ENCODE data around the gene PLEKHD1. TPM values are rescaled to one million over a fixed set of nuclear protein-coding genes. Genes with fewer than 3 reads are reported as not detected.
A peak's percentile ranks its signal among the peaks of the same experiment; 100 is the strongest.

Gene PLEKHD1
- total RNA-seq, 1 experiment from 2014 or later = 0.37 TPM

GRCh38 chr14:69542311-69542710 is 57.8 kb downstream of the PLEKHD1 start:
- POLR2A ChIA-PET (ENCODE audit: low non-redundant PET) = no interaction called here
- Histone ChIP-seq H3K27me3 (replicated peaks; ENCODE audit: insufficient read depth, low read depth, low read length, poor library complexity) (peaks cover 8% of the 10 kb centered on the region), H3K27ac (ENCODE audit: low read depth, low read length, poor library complexity, severe bottlenecking) (no peak overlapping the region), H3K4me1 (ENCODE audit: insufficient read depth, low read length, poor library complexity, severe bottlenecking) (no peaks in the 10 kb centered on the region), H3K4me3 (ENCODE audit: low read depth, low read length, poor library complexity, severe bottlenecking) (no peak overlapping the region), H3K36me3 (ENCODE audit: insufficient read depth, low read length, poor library complexity, severe bottlenecking) (no peaks in the 10 kb centered on the region), H3K9me3 (ENCODE audit: low read depth, low read length, poor library complexity, severe bottlenecking) (no peaks in the 10 kb centered on the region)
- no peak for DNase-seq (ENCODE audit: low spot score)
- TF ChIP-seq EZH2 (IDR thresholded peaks at IDR 0.05; ENCODE audit: borderline replicate concordance, low read depth, low read length, poor library complexity, severe bottlenecking) (no peak), CTCF (conservative IDR thresholded peaks at IDR 0.05; ENCODE audit: low read depth, low read length) (no peak)
- intact Hi-C loops (cut with micrococcal nuclease; ENCODE audit: unreplicated experiment) = no loop called here
- CTCF ChIA-PET = no interaction called here
- no TSS peak for BruUV-seq (replicated peaks)

GRCh38 chr14:69543341-69544115 is 59.0 kb downstream of the PLEKHD1 start:
- Histone ChIP-seq H3K36me3 (ENCODE audit: insufficient read depth, low read length, poor library complexity, severe bottlenecking) (no peaks in the 10 kb centered on the region), H3K4me1 (ENCODE audit: insufficient read depth, low read length, poor library complexity, severe bottlenecking) (peaks cover 4% of the 10 kb centered on the region), H3K9me3 (ENCODE audit: low read depth, low read length, poor library complexity, severe bottlenecking) (no peaks in the 10 kb centered on the region), H3K4me3 (ENCODE audit: low read depth, low read length, poor library complexity, severe bottlenecking) (no peak overlapping the region), H3K27me3 (replicated peaks; ENCODE audit: insufficient read depth, low read depth, low read length, poor library complexity) (peaks cover 10% of the 10 kb centered on the region), H3K27ac (ENCODE audit: low read depth, low read length, poor library complexity, severe bottlenecking) (no peak overlapping the region)
- CTCF ChIA-PET = interaction anchor here (0.6 kb wide), 1 partner anchor 184 kb away, joined by 3 read pairs; no protein-coding TSS in a partner anchor
- BruUV-seq (replicated peaks) = no TSS peak
- intact Hi-C loops (cut with micrococcal nuclease; ENCODE audit: unreplicated experiment) = no loop called here
- no peak for DNase-seq (ENCODE audit: low spot score)
- POLR2A ChIA-PET (ENCODE audit: low non-redundant PET) = interaction anchor here (0.5 kb wide), 1 partner anchor 246 kb away, joined by 5 read pairs; no protein-coding TSS in a partner anchor
- TF ChIP-seq CTCF (conservative IDR thresholded peaks at IDR 0.05; ENCODE audit: low read depth, low read length) (no peak), EZH2 (IDR thresholded peaks at IDR 0.05; ENCODE audit: borderline replicate concordance, low read depth, low read length, poor library complexity, severe bottlenecking) (no peak)

GRCh38 chr14:69547701-69548348 is 63.3 kb downstream of the PLEKHD1 start:
- H3K27ac ChIP-seq (ENCODE audit: low read depth, low read length, poor library complexity, severe bottlenecking) = no peak overlapping the region
- TF ChIP-seq CTCF (conservative IDR thresholded peaks at IDR 0.05; ENCODE audit: low read depth, low read length) (peak; percentile 74), EZH2 (IDR thresholded peaks at IDR 0.05; ENCODE audit: borderline replicate concordance, low read depth, low read length, poor library complexity, severe bottlenecking) (no peak)
- H3K27me3 ChIP-seq (replicated peaks; ENCODE audit: insufficient read depth, low read depth, low read length, poor library complexity) = peaks cover 10% of the 10 kb centered on the region
- no peaks in the 10 kb centered on the region for H3K9me3 ChIP-seq (ENCODE audit: low read depth, low read length, poor library complexity, severe bottlenecking)
- peak overlapping the region; percentile 30 for H3K4me3 ChIP-seq (ENCODE audit: low read depth, low read length, poor library complexity, severe bottlenecking)
- ChIA-PET CTCF (interaction anchor here (0.9 to 1.6 kb wide), 4 partner anchors 12 to 37 kb away, joined by 3 to 17 read pairs (median 4); partner anchors contain the start of gene CCDC177), POLR2A (ENCODE audit: low non-redundant PET) (interaction anchor here (0.7 kb wide), 1 partner anchor 172 kb away, joined by 4 read pairs; no protein-coding TSS in a partner anchor)
- intact Hi-C loops (cut with micrococcal nuclease; ENCODE audit: unreplicated experiment) = no loop called here
- H3K36me3 ChIP-seq (ENCODE audit: insufficient read depth, low read length, poor library complexity, severe bottlenecking) = no peaks in the 10 kb centered on the region
- H3K4me1 ChIP-seq (ENCODE audit: insufficient read depth, low read length, poor library complexity, severe bottlenecking) = peaks cover 4% of the 10 kb centered on the region
- no TSS peak for BruUV-seq (replicated peaks)
- DNase-seq (ENCODE audit: low spot score) = peak; percentile 68
